B cell (primary cell): Measurements from ENCODE around the gene TBCEL. TPM values are rescaled to one million over a fixed set of nuclear protein-coding genes. Genes with fewer than 3 reads are reported as not detected.

Source experiments
- ATAC-seq: fragments of 200-7000 bp; cut with Tn5 transposase; one replicate; pipeline ENCODE4 v1.10.0; 2021; ENCODE audit warnings: low read depth, mild to moderate bottlenecking, moderate number of reproducible peaks, moderate library complexity
- CTCF ChIA-PET: fragments of 350-600 bp; sonication (Branson Sonifier 250); formaldehyde crosslinking; loops from one replicate; lab custom pipeline; 2021; ENCODE audit warnings: antibody characterized with exemption, inconsistent platforms; lab: Charles Lee
- POLR2A ChIA-PET: fragments of 350-600 bp; sonication (Branson Sonifier 250); formaldehyde crosslinking; loops from one replicate; lab custom pipeline; 2021; ENCODE audit warnings: antibody characterized with exemption; lab: Charles Lee
- DNase-seq: peaks from one replicate; pipeline ENCODE4 v3.0.0; 2013
- H2AFZ ChIP-seq: 2 replicates; pipeline ENCODE4 v1.6.1; 2012; ENCODE audit warnings: mild to moderate bottlenecking, low read depth, low read length; ENCODE audit not compliant: insufficient read depth, poor library complexity, severe bottlenecking
- H3K27ac ChIP-seq, 2 donors: 1 replicate in 1 of 2; 2 replicates in 1 of 2; pipeline ENCODE4 v1.5.1; 2012 to 2013; ENCODE audit warnings: low read length in 2 of 2, mild to moderate bottlenecking in 2 of 2, moderate library complexity in 1 of 2
- H3K27me3 ChIP-seq, 4 experiments: fragments of 200-600 bp in 1 of 4; sonication (generic) in 1 of 4; replicated peaks in 1 of 4; 1 replicate in 2 of 4; 2 replicates in 2 of 4; pipeline versions ENCODE4 v1.6.1 to v1.7.0; 2013 to 2016; ENCODE audit warnings: low read length in 3 of 4, mild to moderate bottlenecking in 2 of 4, mixed read lengths in 1 of 4, moderate library complexity in 1 of 4; ENCODE audit not compliant: insufficient read depth in 4 of 4, control insufficient read depth in 3 of 4; ENCODE audit errors: control extremely low read depth in 1 of 4
- H3K36me3 ChIP-seq, 2 experiments: replicated peaks in 1 of 2; 1 replicate in 1 of 2; 2 replicates in 1 of 2; pipeline versions ENCODE4 v1.6.1 to v1.7.1; 2013; ENCODE audit warnings: low read length in 1 of 2; ENCODE audit not compliant: insufficient read depth in 2 of 2, control insufficient read depth in 1 of 2; ENCODE audit errors: control extremely low read depth in 1 of 2, extremely low read depth in 1 of 2
- H3K4me1 ChIP-seq, 2 donors: fragments of 200-600 bp in 1 of 2; sonication (generic) in 1 of 2; 1 replicate in 1 of 2; 2 replicates in 1 of 2; pipeline versions ENCODE4 v1.5.1 to v1.6.1; 2013 to 2017; ENCODE audit warnings: low read length in 2 of 2; ENCODE audit not compliant: control insufficient read depth in 2 of 2, insufficient read depth in 2 of 2
- H3K4me2 ChIP-seq: replicated peaks from 2 replicates; pipeline ENCODE3; 2012; ENCODE audit warnings: mild to moderate bottlenecking, low read depth, low read length; ENCODE audit not compliant: poor library complexity, severe bottlenecking
- H3K4me3 ChIP-seq, 5 experiments: fragments of 200-600 bp in 1 of 5; sonication (generic) in 1 of 5; 1 replicate in 3 of 5; 2 replicates in 2 of 5; pipeline versions ENCODE4 v1.5.1 to v1.7.0; 2011 to 2016; ENCODE audit warnings: low read length in 4 of 5, mild to moderate bottlenecking in 4 of 5, low read depth in 2 of 5, control low read depth in 1 of 5, moderate library complexity in 1 of 5; ENCODE audit not compliant: insufficient read depth in 1 of 5; ENCODE audit errors: control extremely low read depth in 1 of 5, extremely low read depth in 1 of 5
- H3K79me2 ChIP-seq: fragments of 200-600 bp; sonication (generic); one replicate; pipeline ENCODE4 v1.6.0; 2016; ENCODE audit warnings: low read length; ENCODE audit not compliant: control insufficient read depth, insufficient read depth
- H3K9ac ChIP-seq: fragments of 200-600 bp; sonication (generic); 2 replicates; pipeline ENCODE4 v1.6.1; 2017; ENCODE audit warnings: mild to moderate bottlenecking, low read length, moderate library complexity
- H3K9me3 ChIP-seq, 3 donors: one replicate each; pipeline versions ENCODE4 v1.6.1 to v1.7.1; 2013; ENCODE audit warnings: low read length in 2 of 3; ENCODE audit not compliant: control insufficient read depth in 2 of 3, insufficient read depth in 1 of 3; ENCODE audit errors: control extremely low read depth in 1 of 3
- H4K20me1 ChIP-seq: 2 replicates; pipeline ENCODE4 v1.6.0; 2012; ENCODE audit warnings: mild to moderate bottlenecking, low read length; ENCODE audit not compliant: insufficient read depth, control insufficient read depth, poor library complexity, severe bottlenecking
- H3K27ac Mint-ChIP-seq: one replicate; pipeline ENCODE4 v1.8.0; 2021; ENCODE audit warnings: mixed read lengths
- H3K27me3 Mint-ChIP-seq: one replicate; pipeline ENCODE4 v1.8.0; 2021; ENCODE audit warnings: mixed read lengths
- H3K4me1 Mint-ChIP-seq: one replicate; pipeline ENCODE4 v1.8.0; 2021; ENCODE audit warnings: mixed read lengths
- H3K4me3 Mint-ChIP-seq: one replicate; pipeline ENCODE4 v1.8.0; 2021; ENCODE audit warnings: mixed read lengths
- H3K9me3 Mint-ChIP-seq: one replicate; pipeline ENCODE4 v1.8.0; 2022; ENCODE audit warnings: mixed read lengths; ENCODE audit not compliant: insufficient read depth
- EZH2 ChIP-seq: IDR thresholded peaks from 2 replicates; pipeline ENCODE4 v1.6.1; 2012; ENCODE audit warnings: borderline replicate concordance, low read depth, mild to moderate bottlenecking, moderate library complexity, low read length; ENCODE audit not compliant: insufficient read depth, poor library complexity, severe bottlenecking
- WGBS: methylation state at CpG from one replicate; pipeline ENCODE4 v1.1.5; 2013; ENCODE audit warnings: missing lambda C conversion rate; ENCODE audit not compliant: insufficient coverage; 5-methylcytosine and 5-hydroxymethylcytosine counted together
- intact Hi-C: fragments of 100-400 bp; cut with micrococcal nuclease; formaldehyde crosslinking; loops from one replicate; pipeline ENCODE4 v1.10.0; 2022
- polyA plus RNA-seq: library from polyadenylated mRNA; depleted of rRNA; stranded (reverse); fragments of >200 nt; gene quantifications from 2 replicates; pipeline ENCODE4 v1.2.3, GENCODE V29; 2012
- total RNA-seq, 2 donors: library from RNA; stranded (reverse); fragments of 120-200 nt in 1 of 2; gene quantifications; 1 replicate in 1 of 2; 2 replicates in 1 of 2; pipeline versions ENCODE4 v1.2.3 to v1.2.4, GENCODE V29; 2013 to 2022
- TF ChIP-seq, protein P1 (sequence below): fragments of 200-600 bp; IDR thresholded peaks from one replicate; pipeline ENCODE4 v1.8.0; 2022; ENCODE audit warnings: antibody characterized with exemption, mild to moderate bottlenecking

Gene TBCEL
- total and polyA plus RNA-seq, 2 donors (not counting 1 experiment from before 2014, with no cell fraction given), result 3.5 to 22.8 TPM

DNA sequence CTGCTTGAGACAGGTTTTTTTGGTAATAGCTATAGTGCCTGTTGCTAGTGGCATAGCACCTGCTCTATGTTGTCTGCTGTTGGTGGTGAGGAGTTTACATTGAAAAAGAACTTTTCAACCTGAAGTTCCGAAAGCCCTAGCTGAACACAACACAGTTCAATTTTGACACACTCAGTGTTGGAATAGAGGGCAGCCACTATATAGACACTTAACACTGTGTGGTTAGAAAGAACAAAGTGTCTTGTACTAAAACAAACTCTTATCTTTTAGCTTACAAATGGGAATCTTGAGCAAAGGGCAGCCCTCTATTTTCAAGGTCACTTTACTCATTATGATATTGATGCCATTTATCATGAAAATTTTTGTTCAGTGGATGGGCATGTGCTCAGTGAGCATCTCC, 18.4 kb downstream of the TBCEL start:
- Histone ChIP-seq H3K27ac (no peak overlapping the region), H3K9me3 (no peaks in the 10 kb centered on the region), H3K4me1 (no peaks in the 10 kb centered on the region), H3K79me2 (peaks cover 4% of the 10 kb centered on the region), H4K20me1 (no peaks in the 10 kb centered on the region), H3K27me3 (no peaks in the 10 kb centered on the region), H3K4me2 (no peak overlapping the region), H3K4me3 (no peak overlapping the region), H3K9ac (no peak overlapping the region), H3K36me3 (peaks cover 2 to 6% of the 10 kb centered on the region in 2 experiments), H2AFZ (no peak overlapping the region)
- no peak for TF ChIP-seq EZH2
- TF ChIP-seq, protein P1, sequence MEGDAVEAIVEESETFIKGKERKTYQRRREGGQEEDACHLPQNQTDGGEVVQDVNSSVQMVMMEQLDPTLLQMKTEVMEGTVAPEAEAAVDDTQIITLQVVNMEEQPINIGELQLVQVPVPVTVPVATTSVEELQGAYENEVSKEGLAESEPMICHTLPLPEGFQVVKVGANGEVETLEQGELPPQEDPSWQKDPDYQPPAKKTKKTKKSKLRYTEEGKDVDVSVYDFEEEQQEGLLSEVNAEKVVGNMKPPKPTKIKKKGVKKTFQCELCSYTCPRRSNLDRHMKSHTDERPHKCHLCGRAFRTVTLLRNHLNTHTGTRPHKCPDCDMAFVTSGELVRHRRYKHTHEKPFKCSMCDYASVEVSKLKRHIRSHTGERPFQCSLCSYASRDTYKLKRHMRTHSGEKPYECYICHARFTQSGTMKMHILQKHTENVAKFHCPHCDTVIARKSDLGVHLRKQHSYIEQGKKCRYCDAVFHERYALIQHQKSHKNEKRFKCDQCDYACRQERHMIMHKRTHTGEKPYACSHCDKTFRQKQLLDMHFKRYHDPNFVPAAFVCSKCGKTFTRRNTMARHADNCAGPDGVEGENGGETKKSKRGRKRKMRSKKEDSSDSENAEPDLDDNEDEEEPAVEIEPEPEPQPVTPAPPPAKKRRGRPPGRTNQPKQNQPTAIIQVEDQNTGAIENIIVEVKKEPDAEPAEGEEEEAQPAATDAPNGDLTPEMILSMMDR, result no peak
- ATAC-seq (no peak), DNase-seq (no peak)
- intact Hi-C loops, result no loop called here
- no peak overlapping the region for H3K27ac Mint-ChIP-seq
- ChIA-PET POLR2A (no interaction called here), CTCF (no interaction called here)
- H3K4me3 Mint-ChIP-seq, result no peak overlapping the region
- H3K27me3 Mint-ChIP-seq, result no peaks in the 10 kb centered on the region
- WGBS, result no CpG with 5 or more reads among the region's 1 CpG
- no peaks in the 10 kb centered on the region for H3K4me1 Mint-ChIP-seq
- no peaks in the 10 kb centered on the region for H3K9me3 Mint-ChIP-seq

DNA sequence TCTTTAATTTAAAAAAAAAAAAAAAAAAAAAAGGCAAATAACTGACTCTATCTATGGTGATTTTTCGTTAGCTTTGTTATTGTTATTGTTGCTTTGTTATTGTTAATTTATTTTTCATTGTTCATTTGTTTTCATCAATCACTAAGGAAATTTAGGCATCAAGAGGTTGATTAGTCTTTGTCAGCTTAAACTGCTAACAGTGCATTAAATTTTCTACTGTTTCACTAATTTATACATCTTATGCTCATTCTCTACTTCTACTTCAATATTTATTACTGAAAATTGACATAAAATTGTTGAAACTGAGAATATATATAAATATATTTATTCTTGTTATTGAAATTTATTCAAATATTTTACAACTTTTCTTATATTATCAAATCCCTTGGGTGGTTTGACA, 24.0 kb downstream of the TBCEL start:
- H3K4me1 ChIP-seq, result no peaks in the 10 kb centered on the region
- no peaks in the 10 kb centered on the region for H3K9me3 Mint-ChIP-seq
- intact Hi-C loops, result no loop called here
- H3K4me2 ChIP-seq, result no peak overlapping the region
- ATAC-seq (no peak), DNase-seq (no peak)
- no peak overlapping the region for H3K9ac ChIP-seq
- no peaks in the 10 kb centered on the region for H3K9me3 ChIP-seq
- H3K27me3 ChIP-seq, result no peaks in the 10 kb centered on the region
- ChIA-PET CTCF (interaction anchor here (1.1 kb wide), 1 partner anchor 9 kb away, joined by 3 read pairs; no protein-coding TSS in a partner anchor), POLR2A (no interaction called here)
- no peak overlapping the region for H3K27ac ChIP-seq
- H2AFZ ChIP-seq, result no peak overlapping the region
- no peak for TF ChIP-seq EZH2
- TF ChIP-seq, protein P1, result no peak
- no peak overlapping the region for H3K4me3 Mint-ChIP-seq
- peaks cover 4 to 24% of the 10 kb centered on the region in 2 experiments for H3K36me3 ChIP-seq
- H4K20me1 ChIP-seq, result no peaks in the 10 kb centered on the region
- no CpG with 5 or more reads among the region's 1 CpG for WGBS
- H3K79me2 ChIP-seq, result no peaks in the 10 kb centered on the region
- no peaks in the 10 kb centered on the region for H3K4me1 Mint-ChIP-seq
- no peak overlapping the region for H3K4me3 ChIP-seq
- H3K27me3 Mint-ChIP-seq, result no peaks in the 10 kb centered on the region
- H3K27ac Mint-ChIP-seq, result no peak overlapping the region
